Measurements from ENCODE around the gene BEST4.

The BEST4 gene

GRCh38 chr1:44805311-44806024, 17.5 kb upstream of the BEST4 start:
- Histone ChIP-seq H3K4me3 (ENCODE audit: low read depth, low read length, poor library complexity, severe bottlenecking) (no peak overlapping the region), H3K79me2 (ENCODE audit: insufficient read depth, low read length) (no peaks in the 10 kb centered on the region), H2AFZ (ENCODE audit: low read length) (no peak overlapping the region), H3K9me3 (ENCODE audit: low read length) (no peaks in the 10 kb centered on the region), H4K20me1 (ENCODE audit: insufficient read depth, low read length) (no peaks in the 10 kb centered on the region), H3K9me2 (ENCODE audit: low read depth, low read length) (no peaks in the 10 kb centered on the region), H3F3A (ENCODE audit: insufficient read depth, low read length) (no peaks in the 10 kb centered on the region), H3K27ac (ENCODE audit: low read depth, low read length, poor library complexity, severe bottlenecking) (no peak overlapping the region), H3K27me3 (ENCODE audit: insufficient read depth, low read length) (no peaks in the 10 kb centered on the region), H3K4me1 (ENCODE audit: insufficient read depth, low read length, severe bottlenecking) (peaks cover 57% of the 10 kb centered on the region), H3K36me3 (ENCODE audit: insufficient read depth, low read length) (peaks cover 16% of the 10 kb centered on the region; the same call in 1 of the 2 replicates), H3K4me2 (ENCODE audit: low read length) (no peak overlapping the region), H3K9ac (ENCODE audit: low read length) (no peak overlapping the region)
- TF ChIP-seq CTCF (IDR thresholded peaks at IDR 0.05; ENCODE audit: low read length), result no peak; the same call in 1 of the 2 replicates
- TF ChIP-seq EZH2 (IDR thresholded peaks at IDR 0.05; ENCODE audit: borderline replicate concordance, low read length), result no peak

GRCh38 chr1:44803312-44804095, 15.5 kb upstream of the BEST4 start:
- no peaks in the 10 kb centered on the region for H3K9me3 ChIP-seq (ENCODE audit: low read length)
- no peak overlapping the region for H2AFZ ChIP-seq (ENCODE audit: low read length)
- H3F3A ChIP-seq (ENCODE audit: insufficient read depth, low read length), result no peaks in the 10 kb centered on the region
- no peak overlapping the region for H3K27ac ChIP-seq (ENCODE audit: low read depth, low read length, poor library complexity, severe bottlenecking)
- H3K4me1 ChIP-seq (ENCODE audit: insufficient read depth, low read length, severe bottlenecking), result peaks cover 43% of the 10 kb centered on the region
- H3K9me2 ChIP-seq (ENCODE audit: low read depth, low read length), result no peaks in the 10 kb centered on the region
- TF ChIP-seq CTCF (IDR thresholded peaks at IDR 0.05; ENCODE audit: low read length) (no peak), EZH2 (IDR thresholded peaks at IDR 0.05; ENCODE audit: borderline replicate concordance, low read length) (no peak)
- H3K4me2 ChIP-seq (ENCODE audit: low read length), result no peak overlapping the region
- H3K79me2 ChIP-seq (ENCODE audit: insufficient read depth, low read length), result no peaks in the 10 kb centered on the region
- H3K4me3 ChIP-seq (ENCODE audit: low read depth, low read length, poor library complexity, severe bottlenecking), result no peak overlapping the region
- no peaks in the 10 kb centered on the region for H3K27me3 ChIP-seq (ENCODE audit: insufficient read depth, low read length)
- H3K9ac ChIP-seq (ENCODE audit: low read length), result no peak overlapping the region
- peaks cover 16% of the 10 kb centered on the region; the same call in 1 of the 2 replicates for H3K36me3 ChIP-seq (ENCODE audit: insufficient read depth, low read length)
- no peaks in the 10 kb centered on the region for H4K20me1 ChIP-seq (ENCODE audit: insufficient read depth, low read length)

- Histone ChIP-seq H3K79me2 (ENCODE audit: insufficient read depth, low read length) (no peaks in the 10 kb centered on the region), H3K4me1 (ENCODE audit: insufficient read depth, low read length, severe bottlenecking) (peaks cover 38% of the 10 kb centered on the region), H4K20me1 (ENCODE audit: insufficient read depth, low read length) (no peaks in the 10 kb centered on the region), H3K9me3 (ENCODE audit: low read length) (no peaks in the 10 kb centered on the region), H3K36me3 (ENCODE audit: insufficient read depth, low read length) (peaks cover 16% of the 10 kb centered on the region; the same call in 1 of the 2 replicates), H3K27ac (ENCODE audit: low read depth, low read length, poor library complexity, severe bottlenecking) (no peak overlapping the region), H3K4me3 (ENCODE audit: low read depth, low read length, poor library complexity, severe bottlenecking) (no peak overlapping the region), H3K27me3 (ENCODE audit: insufficient read depth, low read length) (no peaks in the 10 kb centered on the region), H3K4me2 (ENCODE audit: low read length) (no peak overlapping the region), H3K9me2 (ENCODE audit: low read depth, low read length) (no peaks in the 10 kb centered on the region), H2AFZ (ENCODE audit: low read length) (no peak overlapping the region), H3K9ac (ENCODE audit: low read length) (no peak overlapping the region), H3F3A (ENCODE audit: insufficient read depth, low read length) (no peaks in the 10 kb centered on the region)
- TF ChIP-seq CTCF (IDR thresholded peaks at IDR 0.05; ENCODE audit: low read length), result no peak
- no peak for TF ChIP-seq EZH2 (IDR thresholded peaks at IDR 0.05; ENCODE audit: borderline replicate concordance, low read length)
Measured at GRCh38 chr1:44803062-44803311, 15.0 kb upstream of the BEST4 start.

All from OCI-LY1 (cell line).